HG03095 (cell line): ENCODE results near the gene GRHPR.
"Not testable (repeated sequence)": the region's sequence is repeated elsewhere in the genome, so short reads cannot be mapped to it uniquely, and the experiment has no call there.

Source experiments
- ATAC-seq: cut with Tn5 transposase; IDR thresholded peaks from one replicate; pipeline ENCODE4 v1.9.1; 2021; ENCODE audit warnings: moderate library complexity; ENCODE audit not compliant: unreplicated experiment

The GRHPR gene

GRCh38 chr9:37422289-37423104 lies at the start of gene GRHPR:
Gene GRHPR (plus strand): TSS chr9:37422696. CDS start chr9:37422751, 55 bp downstream.
- peak; percentile 92 for ATAC-seq

- ATAC-seq: no peak
Measured at GRCh38 chr9:37372839-37373238, 49.7 kb upstream of the GRHPR start.

- ATAC-seq: no peak
Measured at GRCh38 chr9:37373621-37374020, 48.9 kb upstream of the GRHPR start.

GRCh38 chr9:37374892-37375291 lies 47.6 kb upstream of the GRHPR start:
- ATAC-seq: peak; percentile 26

- ATAC-seq: no peak
Measured at GRCh38 chr9:37377688-37378612, 44.5 kb upstream of the GRHPR start.

- ATAC-seq: no peak
Measured at GRCh38 chr9:37378613-37379004, 43.9 kb upstream of the GRHPR start.

GRCh38 chr9:37379835-37380234 lies 42.7 kb upstream of the GRHPR start:
- ATAC-seq: no peak

- ATAC-seq: no peak
Measured at GRCh38 chr9:37380570-37380969, 41.9 kb upstream of the GRHPR start.

GRCh38 chr9:37381094-37381741 lies 41.3 kb upstream of the GRHPR start:
- ATAC-seq: no peak

- no peak for ATAC-seq
Measured at GRCh38 chr9:37382161-37382981, 40.1 kb upstream of the GRHPR start.

- no peak for ATAC-seq
Measured at GRCh38 chr9:37382982-37383357, 39.5 kb upstream of the GRHPR start.

GRCh38 chr9:37383393-37383792 lies 39.1 kb upstream of the GRHPR start:
- no peak for ATAC-seq

- no peak for ATAC-seq
Measured at GRCh38 chr9:37383876-37384746, 38.4 kb upstream of the GRHPR start.

GRCh38 chr9:37385286-37385685 lies 37.2 kb upstream of the GRHPR start:
- no peak for ATAC-seq

- no peak for ATAC-seq
Measured at GRCh38 chr9:37386988-37387387, 35.5 kb upstream of the GRHPR start.

GRCh38 chr9:37390759-37391158 lies 31.7 kb upstream of the GRHPR start:
- peak; percentile 67 for ATAC-seq

GRCh38 chr9:37392272-37392671 lies 30.2 kb upstream of the GRHPR start:
- ATAC-seq: no peak

- ATAC-seq: no peak
Measured at GRCh38 chr9:37395229-37395628, 27.3 kb upstream of the GRHPR start.

- ATAC-seq: no peak
Measured at GRCh38 chr9:37395663-37396062, 26.8 kb upstream of the GRHPR start.

- not testable (repeated sequence) for ATAC-seq
Measured at GRCh38 chr9:37397948-37398347, 24.5 kb upstream of the GRHPR start.
